Hepatocyte (in vitro differentiated cells): ENCODE data around the gene SLC9A5.

Experiments used
- CTCF ChIP-seq: fragments of 200-600 bp; sonication (generic); IDR thresholded peaks from 2 replicates; pipeline ENCODE4 v1.5.1; 2016; ENCODE audit warnings: antibody characterized with exemption, mild to moderate bottlenecking; ENCODE audit not compliant: poor library complexity
- EZH2 ChIP-seq: fragments of 200-600 bp; sonication (generic); IDR thresholded peaks from 2 replicates; pipeline ENCODE4 v1.6.1; 2016; ENCODE audit warnings: antibody characterized with exemption, mild to moderate bottlenecking, borderline replicate concordance

- TF ChIP-seq CTCF (no peak), EZH2 (no peak)
These were observed 41.3 kb upstream of the SLC9A5 start for GRCh38 chr16:67207249-67208091.
